ENCODE results near the gene CHMP2A.
A peak's percentile ranks its signal among the peaks of the same experiment; 100 is the strongest.

The CHMP2A gene

DNA sequence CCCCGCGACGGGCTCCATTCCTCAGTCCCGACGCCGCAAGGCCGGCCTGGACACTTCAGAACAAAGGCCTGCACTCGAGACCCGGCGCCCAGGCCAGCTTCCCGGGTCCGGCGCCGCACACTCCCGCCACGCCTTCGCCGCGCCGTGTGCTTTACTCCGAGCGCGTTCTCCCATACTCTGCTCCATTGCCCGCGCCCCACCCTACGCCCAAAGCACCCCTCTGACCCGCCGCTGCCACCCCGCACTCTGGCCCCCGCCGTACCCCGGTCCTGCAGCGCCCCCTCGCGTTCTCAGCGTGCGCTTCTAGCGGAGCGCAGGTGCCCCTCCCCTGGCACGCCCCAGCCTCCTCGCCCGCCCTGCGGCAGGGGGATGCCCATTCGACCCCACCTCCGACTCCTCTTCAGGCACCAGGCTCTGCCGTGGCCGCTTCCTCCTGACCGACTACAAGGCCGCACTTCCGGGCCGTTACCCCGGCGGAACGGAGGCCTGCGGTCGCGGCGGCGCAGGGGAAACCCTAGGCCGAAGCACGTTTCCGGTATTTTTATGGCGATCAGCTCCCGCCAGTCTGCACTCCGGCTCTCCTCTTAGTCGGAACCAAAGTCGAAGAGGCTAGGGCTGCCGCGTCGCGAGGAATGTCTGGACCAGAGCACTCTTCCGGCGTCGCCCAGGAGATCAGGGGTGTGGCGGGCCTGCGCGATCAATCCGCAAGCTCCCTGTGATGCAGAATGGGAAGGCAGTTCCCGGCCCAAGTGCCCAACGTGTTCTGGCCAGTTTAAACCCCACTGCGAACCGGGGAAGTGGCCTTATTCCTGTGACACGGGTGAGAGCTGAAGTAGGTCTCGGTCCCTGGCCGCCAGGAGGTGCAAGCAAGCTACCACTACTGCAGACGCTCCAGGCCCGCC lies 35.3 kb downstream of the CHMP2A start, which contains the start of gene ZBTB45:
Gene ZBTB45 (minus strand): TSS at position 456 of the 902 bp plus-strand sequence. CDS start 2,137 bp downstream, outside the sequence.
- Histone ChIP-seq H3K9ac (peak within 1 kb of the TSS; percentile 91 to 99 (median 95)), H3K4me1 (peaks cover 38 to 58% (median 44%) of the 10 kb centered on the region in 10 experiments), H3K4me3 (peak within 1 kb of the TSS; percentile 69 to 91 (median 81)), H3K27me3 (no peaks in the 10 kb centered on the region), H3K4me2 (peak within 1 kb of the TSS; percentile 92 to 100 (median 98)), H3K36me3 (peaks cover 17 to 30% (median 23%) of the 10 kb centered on the region in 11 experiments), H3K9me3 (replicated peaks in 1 of 11) (no peaks in the 10 kb centered on the region), H4K20me1 (peaks cover 8 to 37% (median 24%) of the 10 kb centered on the region in 11 experiments; a peak in 14 of 22 replicates), H3K27ac (peak within 1 kb of the TSS; percentile 90 to 99 (median 94))
- TF ChIP-seq Cebpa-rat (IDR thresholded peaks at IDR 0.05): no peak

DNA sequence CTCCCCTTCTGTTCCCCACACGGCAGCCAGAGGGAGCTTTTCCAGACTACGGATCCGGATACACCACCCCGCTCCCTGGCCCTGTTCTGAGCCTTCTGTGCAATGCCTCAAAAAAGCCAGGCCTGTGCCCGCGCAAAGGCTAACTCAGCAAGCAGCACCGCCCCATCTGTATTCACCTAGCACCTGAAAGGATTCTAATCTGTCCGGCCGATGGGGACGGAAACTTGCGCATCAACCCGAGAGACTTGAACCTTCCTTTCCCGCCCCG lies 35.9 kb downstream of the CHMP2A start:
- H3K9me3 ChIP-seq (replicated peaks in 1 of 11): no peaks in the 10 kb centered on the region
- peak overlapping the region; percentile 90 to 99 (median 94) for H3K27ac ChIP-seq
- peaks cover 8 to 37% (median 24%) of the 10 kb centered on the region in 11 experiments; a peak in 14 of 22 replicates for H4K20me1 ChIP-seq
- peak overlapping the region; percentile 91 to 99 (median 95) for H3K9ac ChIP-seq
- H3K36me3 ChIP-seq: peaks cover 17 to 30% (median 23%) of the 10 kb centered on the region in 11 experiments
- TF ChIP-seq Cebpa-rat (IDR thresholded peaks at IDR 0.05): no peak
- peak overlapping the region; percentile 69 to 91 (median 81) for H3K4me3 ChIP-seq
- peaks cover 43 to 62% (median 47%) of the 10 kb centered on the region in 10 experiments for H3K4me1 ChIP-seq
- H3K27me3 ChIP-seq: no peaks in the 10 kb centered on the region
- peak overlapping the region; percentile 92 to 100 (median 98) for H3K4me2 ChIP-seq

DNA sequence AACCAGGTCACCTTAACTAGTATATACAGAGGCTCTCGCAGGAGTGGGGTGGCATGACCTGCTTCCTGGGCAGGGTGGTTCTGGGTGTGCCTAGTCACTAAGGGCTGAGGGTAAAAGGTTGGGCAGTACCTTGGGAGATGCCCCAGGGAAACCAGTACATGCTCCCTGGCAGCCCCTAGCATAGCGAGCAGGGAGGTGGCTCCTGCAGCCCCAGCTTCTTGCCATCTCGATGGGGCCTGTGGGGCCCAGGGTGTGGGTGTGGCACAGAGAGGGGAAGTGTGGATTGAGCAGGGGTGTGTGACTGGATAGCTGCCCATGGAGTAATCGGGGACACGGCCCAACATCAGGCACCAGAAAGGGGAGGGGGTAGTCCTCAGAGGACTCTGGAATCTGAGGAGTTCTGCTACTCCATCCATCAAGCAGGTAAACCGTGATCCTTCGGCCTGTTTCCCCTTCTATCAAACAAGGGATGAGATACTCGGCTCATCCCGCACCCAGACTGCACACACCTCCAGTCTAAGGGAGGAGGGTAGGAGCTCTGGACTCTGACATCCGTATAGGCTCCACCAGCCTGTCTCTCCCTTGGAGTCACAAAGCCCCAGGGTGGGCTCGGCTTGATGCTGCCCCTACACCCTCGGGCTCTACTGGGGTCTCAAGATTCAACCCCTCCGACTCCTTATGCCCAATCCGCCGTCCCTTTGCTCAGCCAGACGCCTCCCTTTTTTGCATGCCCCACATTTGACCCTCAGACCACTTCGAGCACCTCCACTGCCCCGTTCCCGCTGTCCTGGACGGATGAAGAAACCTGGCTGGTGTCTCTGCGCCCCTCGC lies 36.4 kb downstream of the CHMP2A start:
- peak overlapping the region; percentile 90 to 99 (median 94) for H3K27ac ChIP-seq
- H3K4me1 ChIP-seq: peaks cover 46 to 65% (median 51%) of the 10 kb centered on the region in 10 experiments
- TF ChIP-seq Cebpa-rat (IDR thresholded peaks at IDR 0.05): no peak
- peak overlapping the region; percentile 69 to 91 (median 81) for H3K4me3 ChIP-seq
- peak overlapping the region; percentile 91 to 99 (median 95) for H3K9ac ChIP-seq
- no peaks in the 10 kb centered on the region for H3K9me3 ChIP-seq (replicated peaks in 1 of 11)
- peak overlapping the region; percentile 92 to 100 (median 98) for H3K4me2 ChIP-seq
- H3K27me3 ChIP-seq: no peaks in the 10 kb centered on the region
- peaks cover 17 to 30% (median 23%) of the 10 kb centered on the region in 11 experiments for H3K36me3 ChIP-seq
- H4K20me1 ChIP-seq: peaks cover 8 to 37% (median 24%) of the 10 kb centered on the region in 11 experiments; a peak in 14 of 22 replicates

DNA sequence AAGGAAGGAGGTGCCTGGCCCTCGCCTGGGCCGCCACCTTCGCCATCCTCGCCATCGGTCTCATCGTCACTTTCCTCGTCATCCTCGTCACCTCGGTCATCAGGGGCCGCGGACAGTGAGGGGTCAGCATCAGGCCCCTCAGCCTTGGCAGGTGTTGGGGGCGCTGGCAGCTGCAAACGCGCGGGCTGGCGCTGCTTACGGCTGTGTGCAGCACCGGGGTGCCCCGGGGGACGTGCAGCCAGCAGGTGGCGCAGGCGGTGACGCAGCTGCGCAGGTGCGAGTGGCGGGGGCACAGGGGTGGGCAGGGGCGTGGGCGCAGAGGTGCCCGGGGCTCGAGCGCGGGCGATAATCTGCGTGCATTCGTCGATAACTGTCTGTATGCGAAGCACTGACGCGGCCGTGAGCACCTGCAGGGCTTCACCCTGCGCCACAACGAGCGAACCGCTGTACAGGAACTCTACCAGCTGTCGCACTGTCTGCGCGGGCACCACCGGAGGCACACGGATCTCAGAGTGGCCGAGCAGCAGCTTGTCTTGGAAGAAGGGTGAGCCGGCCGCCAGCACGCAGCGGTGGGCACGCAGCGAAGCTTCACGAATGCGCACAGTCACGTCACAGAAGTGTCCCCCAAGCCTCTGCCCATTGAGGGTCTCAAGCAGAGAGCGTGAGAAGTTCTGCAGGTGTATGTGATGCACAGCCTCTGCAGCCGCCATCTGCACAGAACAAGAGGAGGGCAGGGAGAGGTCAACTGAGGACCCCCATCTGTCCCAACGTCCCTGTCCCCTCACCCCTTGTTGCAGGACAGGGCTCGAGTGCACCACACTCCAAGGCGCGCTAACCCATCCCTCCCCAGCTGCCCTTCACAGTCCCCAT lies 37.7 kb downstream of the CHMP2A start:
- Histone ChIP-seq H3K4me2 (peak overlapping the region; percentile 42 to 99 (median 96); a peak in 15 of 22 replicates), H3K4me3 (0 out of 20 replicates have a peak overlapping the region, but pooled peaks of 1 of the 10 experiments have one; percentile 81), H3K4me1 (peaks cover 50 to 67% (median 56%) of the 10 kb centered on the region in 10 experiments), H3K27ac (no peak overlapping the region), H4K20me1 (peaks cover 8 to 48% (median 24%) of the 10 kb centered on the region in 11 experiments; a peak in 14 of 22 replicates), H3K9ac (peak overlapping the region in 6 of 11 experiments; percentile 22 to 95 (median 42); a peak in 6 of 22 replicates), H3K27me3 (no peaks in the 10 kb centered on the region), H3K36me3 (peaks cover 17 to 33% (median 23%) of the 10 kb centered on the region in 11 experiments), H3K9me3 (replicated peaks in 1 of 11) (no peaks in the 10 kb centered on the region)
- no peak for TF ChIP-seq Cebpa-rat (IDR thresholded peaks at IDR 0.05)

DNA sequence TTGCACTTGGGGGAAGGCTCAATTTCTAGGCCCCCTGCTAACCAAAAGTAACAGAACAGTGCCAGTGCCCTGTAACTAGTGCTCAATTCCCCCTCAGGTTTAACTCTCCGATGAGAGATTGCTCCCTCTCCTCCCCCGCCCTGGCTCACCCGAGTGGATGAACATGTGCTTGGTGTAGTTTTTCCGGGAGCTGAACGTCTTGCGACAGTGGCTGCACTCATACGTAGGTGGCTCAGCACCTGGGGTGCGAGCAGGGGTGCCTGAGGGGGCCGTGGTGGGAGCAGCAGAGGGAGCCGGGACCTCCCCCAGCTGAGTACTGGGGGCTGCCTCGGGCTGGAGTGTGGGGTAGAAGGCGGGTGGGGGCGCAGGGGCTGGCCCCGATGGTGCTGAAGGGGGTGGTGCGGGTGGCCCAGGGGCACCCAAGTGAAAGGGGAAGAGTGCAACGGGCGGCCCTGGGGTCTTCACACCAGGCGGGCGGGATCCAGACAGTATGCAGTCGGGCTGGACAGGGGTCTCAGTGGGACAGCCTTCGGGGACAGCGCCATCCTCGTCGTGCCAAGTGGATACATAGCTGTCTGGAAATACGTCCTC lies 38.6 kb downstream of the CHMP2A start:
- Histone ChIP-seq H3K9me3 (replicated peaks in 1 of 11) (no peaks in the 10 kb centered on the region), H3K9ac (peak overlapping the region; percentile 15 to 82 (median 62); a peak in 18 of 22 replicates), H3K27ac (peak overlapping the region in 3 of 11 experiments; percentile 14 to 74 (median 56); a peak in 2 of 22 replicates), H3K36me3 (peaks cover 17 to 33% (median 23%) of the 10 kb centered on the region in 11 experiments), H3K4me2 (peak overlapping the region; percentile 84 to 95 (median 89); a peak in 19 of 22 replicates), H3K4me1 (peaks cover 50 to 64% (median 55%) of the 10 kb centered on the region in 10 experiments), H4K20me1 (peaks cover 8 to 48% (median 24%) of the 10 kb centered on the region in 11 experiments; a peak in 15 of 22 replicates), H3K27me3 (no peaks in the 10 kb centered on the region), H3K4me3 (no peak overlapping the region)
- no peak for TF ChIP-seq Cebpa-rat (IDR thresholded peaks at IDR 0.05)

DNA sequence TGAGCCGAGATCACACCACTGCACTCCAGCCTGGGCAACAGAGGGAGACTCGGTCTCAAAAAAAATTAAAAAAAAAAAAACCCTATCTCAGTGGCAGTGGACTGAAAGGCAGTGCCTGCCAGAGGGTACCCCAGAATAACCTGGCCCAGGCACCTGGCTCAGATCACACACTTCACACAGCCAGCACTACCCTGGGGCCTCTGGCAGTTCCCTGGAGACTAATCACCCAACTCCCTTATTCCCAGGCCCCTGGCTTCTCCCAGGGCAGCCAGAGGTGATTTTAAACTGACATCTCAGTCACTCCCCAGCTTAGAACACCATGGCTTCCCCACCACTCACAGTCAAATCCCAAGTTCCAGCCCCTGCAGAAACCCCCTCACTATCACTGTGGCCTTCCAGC lies 39.6 kb downstream of the CHMP2A start:
- Histone ChIP-seq H3K27ac (peak overlapping the region in 4 of 11 experiments; percentile 32 to 74 (median 48); a peak in 8 of 22 replicates), H3K4me3 (0 out of 20 replicates have a peak overlapping the region, but pooled peaks of 2 of the 10 experiments have one; percentile 16 to 56), H3K4me2 (peak overlapping the region; percentile 84 to 95 (median 89)), H3K4me1 (peaks cover 48 to 63% (median 55%) of the 10 kb centered on the region in 10 experiments), H3K9ac (peak overlapping the region; percentile 15 to 82 (median 62); a peak in 20 of 22 replicates), H3K9me3 (replicated peaks in 1 of 11) (no peaks in the 10 kb centered on the region), H3K27me3 (no peaks in the 10 kb centered on the region), H4K20me1 (peaks cover 8 to 48% (median 24%) of the 10 kb centered on the region in 11 experiments; a peak in 15 of 22 replicates), H3K36me3 (peaks cover 17 to 33% (median 24%) of the 10 kb centered on the region in 11 experiments)
- no peak for TF ChIP-seq Cebpa-rat (IDR thresholded peaks at IDR 0.05)

DNA sequence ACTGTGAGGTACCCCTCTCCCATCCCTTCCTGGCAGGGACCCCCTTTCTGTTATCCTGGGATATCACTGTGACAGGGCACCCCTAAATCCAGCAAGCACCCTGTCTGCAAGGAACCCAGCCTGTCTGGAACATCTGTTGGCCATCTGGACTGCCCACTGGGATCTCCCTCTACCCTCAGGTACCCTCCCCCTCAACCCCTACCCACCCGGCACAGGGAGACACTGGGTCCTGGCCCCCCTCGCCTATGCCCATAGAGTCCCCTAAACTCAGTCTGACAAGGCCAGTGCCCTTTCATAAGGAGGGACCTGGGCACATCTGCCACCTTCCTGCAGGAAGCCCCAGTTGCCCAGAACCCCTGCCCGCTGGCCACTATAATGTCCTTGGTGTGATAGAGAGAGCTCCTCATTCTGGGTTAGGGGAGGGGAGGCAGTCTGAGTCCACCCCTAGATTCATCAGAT lies 40.3 kb downstream of the CHMP2A start:
- H3K27ac ChIP-seq: peak overlapping the region in 10 of 11 experiments; percentile 34 to 76 (median 70); a peak in 18 of 22 replicates
- H3K9ac ChIP-seq: peak overlapping the region; percentile 61 to 82 (median 74); a peak in 21 of 22 replicates
- peak overlapping the region; percentile 84 to 95 (median 89) for H3K4me2 ChIP-seq
- H3K27me3 ChIP-seq: no peaks in the 10 kb centered on the region
- no peak for TF ChIP-seq Cebpa-rat (IDR thresholded peaks at IDR 0.05)
- no peaks in the 10 kb centered on the region for H3K9me3 ChIP-seq (replicated peaks in 1 of 11)
- peak overlapping the region; percentile 36 to 67 (median 56) for H3K4me3 ChIP-seq
- peaks cover 8 to 48% (median 24%) of the 10 kb centered on the region in 11 experiments; a peak in 15 of 22 replicates for H4K20me1 ChIP-seq
- peaks cover 17 to 33% (median 24%) of the 10 kb centered on the region in 11 experiments for H3K36me3 ChIP-seq
- peaks cover 48 to 67% (median 59%) of the 10 kb centered on the region in 10 experiments for H3K4me1 ChIP-seq
